Stimulated activated naive CD8-positive, alpha-beta T cell treated with anti-CD3 and anti-CD28 coated beads, Interleukin-15, Interleukin-2, amounts not matched to agents 100 ng/mL and 50 ng/mL, for 24 hours (primary cell): Measurements from ENCODE around the gene CD226.
"Not testable (repeated sequence)": the region's sequence is repeated elsewhere in the genome, so short reads cannot be mapped to it uniquely, and the experiment has no call there.

Experiments
- H3K27ac Mint-ChIP-seq: one replicate; pipeline ENCODE4 v1.8.0; 2021; ENCODE audit warnings: mild to moderate bottlenecking, mixed read lengths
- H3K27me3 Mint-ChIP-seq: one replicate; pipeline ENCODE4 v1.8.0; 2021; ENCODE audit warnings: mixed read lengths
- H3K36me3 Mint-ChIP-seq: one replicate; pipeline ENCODE4 v1.8.0; 2021; ENCODE audit warnings: low read depth, mixed read lengths
- H3K4me1 Mint-ChIP-seq: one replicate; pipeline ENCODE4 v1.8.0; 2021; ENCODE audit warnings: low read depth, mixed read lengths
- H3K4me3 Mint-ChIP-seq: one replicate; pipeline ENCODE4 v1.8.0; 2021; ENCODE audit warnings: mild to moderate bottlenecking, mixed read lengths
- H3K9me3 Mint-ChIP-seq: one replicate; pipeline ENCODE4 v1.8.0; 2021; ENCODE audit warnings: mixed read lengths

Gene CD226

GRCh38 chr18:69899154-69899923 lies 48.3 kb downstream of the CD226 start:
- Mint-ChIP-seq H3K4me1 (peaks cover 70% of the 10 kb centered on the region), H3K27ac (peak overlapping the region; percentile 99), H3K36me3 (peaks cover 63% of the 10 kb centered on the region), H3K4me3 (peak overlapping the region; percentile 71)
- not testable (repeated sequence) for H3K27me3 Mint-ChIP-seq, H3K9me3 Mint-ChIP-seq

GRCh38 chr18:69898241-69898861 lies 49.3 kb downstream of the CD226 start:
- Mint-ChIP-seq H3K4me1 (peaks cover 77% of the 10 kb centered on the region), H3K36me3 (peaks cover 63% of the 10 kb centered on the region), H3K9me3 (peaks cover 10% of the 10 kb centered on the region), H3K27ac (peak overlapping the region; percentile 99), H3K4me3 (peak overlapping the region; percentile 81), H3K27me3 (no peaks in the 10 kb centered on the region)

- H3K27ac Mint-ChIP-seq: peak overlapping the region; percentile 99
- H3K36me3 Mint-ChIP-seq: peaks cover 64% of the 10 kb centered on the region
- peak overlapping the region; percentile 81 for H3K4me3 Mint-ChIP-seq
- peaks cover 80% of the 10 kb centered on the region for H3K4me1 Mint-ChIP-seq
- no peaks in the 10 kb centered on the region for H3K27me3 Mint-ChIP-seq
- H3K9me3 Mint-ChIP-seq: peaks cover 10% of the 10 kb centered on the region
Measured at GRCh38 chr18:69897397-69898108, 50.1 kb downstream of the CD226 start.

- Mint-ChIP-seq H3K4me1 (peaks cover 87% of the 10 kb centered on the region), H3K36me3 (peaks cover 70% of the 10 kb centered on the region)
Measured at GRCh38 chr18:69895066-69896047, 52.3 kb downstream of the CD226 start.

GRCh38 chr18:69894467-69894866 lies 53.2 kb downstream of the CD226 start:
- Mint-ChIP-seq H3K36me3 (peaks cover 63% of the 10 kb centered on the region), H3K4me3 (no peak overlapping the region), H3K27ac (no peak overlapping the region)

More at GRCh38 chr18:69895066-69896047, 52.3 kb downstream of the CD226 start:
- Mint-ChIP-seq H3K9me3 (peaks cover 20% of the 10 kb centered on the region), H3K4me3 (peak overlapping the region; percentile 38), H3K27ac (peak overlapping the region; percentile 99), H3K27me3 (no peaks in the 10 kb centered on the region)

GRCh38 chr18:69890558-69890957 lies 57.1 kb downstream of the CD226 start:
- H3K36me3 Mint-ChIP-seq: peaks cover 71% of the 10 kb centered on the region
- H3K27me3 Mint-ChIP-seq: no peaks in the 10 kb centered on the region
- peak overlapping the region; percentile 27 for H3K4me3 Mint-ChIP-seq
- H3K4me1 Mint-ChIP-seq: peaks cover 87% of the 10 kb centered on the region
- H3K27ac Mint-ChIP-seq: peak overlapping the region; percentile 97
- H3K9me3 Mint-ChIP-seq: peaks cover 16% of the 10 kb centered on the region

More at GRCh38 chr18:69894467-69894866, 53.2 kb downstream of the CD226 start:
- H3K27me3 Mint-ChIP-seq: no peaks in the 10 kb centered on the region
- H3K9me3 Mint-ChIP-seq: peaks cover 16% of the 10 kb centered on the region
- peaks cover 89% of the 10 kb centered on the region for H3K4me1 Mint-ChIP-seq

GRCh38 chr18:69889009-69889408 lies 58.7 kb downstream of the CD226 start:
- H3K4me3 Mint-ChIP-seq: peak overlapping the region; percentile 47
- H3K27ac Mint-ChIP-seq: peak overlapping the region; percentile 97
- H3K9me3 Mint-ChIP-seq: peaks cover 15% of the 10 kb centered on the region
- H3K4me1 Mint-ChIP-seq: peaks cover 91% of the 10 kb centered on the region
- H3K36me3 Mint-ChIP-seq: peaks cover 69% of the 10 kb centered on the region
- H3K27me3 Mint-ChIP-seq: no peaks in the 10 kb centered on the region

- peaks cover 52% of the 10 kb centered on the region for H3K36me3 Mint-ChIP-seq
- peak overlapping the region; percentile 9 for H3K4me3 Mint-ChIP-seq
- peaks cover 93% of the 10 kb centered on the region for H3K4me1 Mint-ChIP-seq
- no peaks in the 10 kb centered on the region for H3K27me3 Mint-ChIP-seq
- peaks cover 10% of the 10 kb centered on the region for H3K9me3 Mint-ChIP-seq
- H3K27ac Mint-ChIP-seq: peak overlapping the region; percentile 87
Measured at GRCh38 chr18:69887256-69887655, 60.4 kb downstream of the CD226 start.

GRCh38 chr18:69885841-69886531 lies 61.7 kb downstream of the CD226 start:
- H3K27ac Mint-ChIP-seq: peak overlapping the region; percentile 95
- no peaks in the 10 kb centered on the region for H3K27me3 Mint-ChIP-seq
- peaks cover 2% of the 10 kb centered on the region for H3K9me3 Mint-ChIP-seq
- peak overlapping the region; percentile 53 for H3K4me3 Mint-ChIP-seq
- peaks cover 87% of the 10 kb centered on the region for H3K4me1 Mint-ChIP-seq
- H3K36me3 Mint-ChIP-seq: peaks cover 44% of the 10 kb centered on the region

- no peaks in the 10 kb centered on the region for H3K27me3 Mint-ChIP-seq
- H3K36me3 Mint-ChIP-seq: peaks cover 44% of the 10 kb centered on the region
- H3K4me1 Mint-ChIP-seq: peaks cover 82% of the 10 kb centered on the region
- peak overlapping the region; percentile 53 for H3K4me3 Mint-ChIP-seq
- H3K9me3 Mint-ChIP-seq: peaks cover 1% of the 10 kb centered on the region
- peak overlapping the region; percentile 95 for H3K27ac Mint-ChIP-seq
Measured at GRCh38 chr18:69885355-69885754, 62.3 kb downstream of the CD226 start.

- Mint-ChIP-seq H3K9me3 (peaks cover 9% of the 10 kb centered on the region), H3K27ac (peak overlapping the region; percentile 95), H3K4me1 (peaks cover 80% of the 10 kb centered on the region), H3K36me3 (peaks cover 54% of the 10 kb centered on the region), H3K4me3 (peak overlapping the region; percentile 0), H3K27me3 (no peaks in the 10 kb centered on the region)
Measured at GRCh38 chr18:69883781-69884180, 63.9 kb downstream of the CD226 start.

- H3K4me3 Mint-ChIP-seq: no peak overlapping the region
- H3K27me3 Mint-ChIP-seq: no peaks in the 10 kb centered on the region
- H3K9me3 Mint-ChIP-seq: peaks cover 12% of the 10 kb centered on the region
- peaks cover 56% of the 10 kb centered on the region for H3K36me3 Mint-ChIP-seq
- peaks cover 77% of the 10 kb centered on the region for H3K4me1 Mint-ChIP-seq
- H3K27ac Mint-ChIP-seq: peak overlapping the region; percentile 31
Measured at GRCh38 chr18:69882965-69883668, 64.6 kb downstream of the CD226 start.

- Mint-ChIP-seq H3K27ac (peak overlapping the region; percentile 69), H3K27me3 (no peaks in the 10 kb centered on the region), H3K4me3 (no peak overlapping the region), H3K36me3 (peaks cover 54% of the 10 kb centered on the region), H3K4me1 (peaks cover 57% of the 10 kb centered on the region), H3K9me3 (peaks cover 12% of the 10 kb centered on the region)
Measured at GRCh38 chr18:69880083-69880482, 67.6 kb downstream of the CD226 start.
